ENCODE measurements around the gene LETM1. TPM values are rescaled to one million over a fixed set of nuclear protein-coding genes. Genes with fewer than 3 reads are reported as not detected.

The LETM1 gene
- polyA plus RNA-seq, 3 donors from 2014 or later, result 8.0 to 17.0 (median 10.6) TPM

DNA sequence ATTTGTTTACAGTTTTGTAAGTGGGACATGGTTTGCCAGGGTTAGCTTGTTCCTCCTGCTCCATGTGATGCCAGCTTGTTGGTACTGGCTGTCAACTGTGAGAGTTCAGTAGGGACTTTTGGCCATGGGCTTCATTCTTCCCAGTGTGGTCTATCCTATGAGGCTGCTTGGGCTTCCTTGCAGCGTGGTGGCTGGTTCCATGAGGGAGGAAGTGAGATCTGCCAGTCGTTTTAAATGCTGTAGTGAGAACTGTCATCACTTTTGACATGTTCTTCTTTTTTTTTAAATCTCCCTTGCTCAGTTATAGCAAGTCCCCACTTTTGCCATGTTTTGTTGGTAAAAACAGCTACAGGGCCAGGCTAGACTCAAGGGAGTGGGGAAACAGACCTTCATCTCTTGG is 31.1 kb upstream of the LETM1 start:
- no peak overlapping the region for H3K4me3 Mint-ChIP-seq
- no peaks in the 10 kb centered on the region for H3K9me3 Mint-ChIP-seq
- H3K27ac Mint-ChIP-seq, result peak overlapping the region in 1 of 6 donors; percentile 58
- DNase-seq, result no peak
- H3K27me3 Mint-ChIP-seq (ENCODE audit: low read depth in 3 of 3), result no peaks in the 10 kb centered on the region
- peaks cover 4 to 11% of the 10 kb centered on the region in 2 donors for H3K4me1 Mint-ChIP-seq
- H3K36me3 Mint-ChIP-seq, result no peaks in the 10 kb centered on the region

DNA sequence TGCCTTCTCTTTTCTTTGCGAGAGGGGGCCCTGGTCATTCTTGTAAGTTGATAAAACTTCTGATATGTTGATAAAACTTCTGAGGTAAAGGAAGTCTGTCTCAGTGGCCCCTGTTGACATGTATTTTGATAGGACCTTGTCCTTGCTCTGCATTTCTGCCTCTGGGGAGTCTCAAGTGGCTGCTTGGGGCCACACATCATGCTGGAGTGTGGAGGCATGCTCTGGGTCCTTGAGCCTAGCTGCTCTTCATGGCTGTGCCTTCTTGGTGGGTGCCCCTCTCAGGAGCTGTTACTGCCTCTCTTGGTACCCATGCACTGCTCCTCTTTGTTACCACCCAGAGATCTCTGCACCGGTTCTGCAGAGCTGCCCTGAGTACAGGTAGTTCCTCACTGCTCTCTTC is 29.5 kb upstream of the LETM1 start:
- Mint-ChIP-seq H3K4me3 (no peak overlapping the region), H3K4me1 (peaks cover 3 to 15% of the 10 kb centered on the region in 2 donors), H3K27ac (peak overlapping the region in 1 of 6 donors; percentile 28), H3K9me3 (no peaks in the 10 kb centered on the region), H3K36me3 (no peaks in the 10 kb centered on the region), H3K27me3 (ENCODE audit: low read depth in 3 of 3) (no peaks in the 10 kb centered on the region)
- DNase-seq, result no peak

DNA sequence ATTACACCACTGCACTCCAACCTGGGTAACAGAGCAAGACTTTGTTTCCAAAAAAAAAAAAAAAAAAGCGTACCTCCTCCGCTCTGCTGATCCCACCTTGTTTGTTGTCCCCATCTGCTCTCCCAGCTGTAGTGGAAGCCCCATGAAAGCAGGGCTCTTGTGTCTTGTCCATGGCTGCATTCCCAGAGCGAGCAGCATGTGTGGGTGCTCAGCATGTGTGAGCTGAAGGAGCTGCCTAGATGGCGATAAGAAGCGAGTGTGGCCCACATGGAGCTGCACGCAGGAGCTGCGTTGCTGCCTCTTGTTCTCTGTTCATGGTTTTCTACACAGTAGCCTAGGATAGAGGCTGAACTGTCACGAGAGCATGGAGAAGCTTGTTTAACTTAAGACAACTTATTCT is 27.6 kb upstream of the LETM1 start:
- Mint-ChIP-seq H3K4me1 (peaks cover 2 to 26% of the 10 kb centered on the region in 2 donors), H3K4me3 (no peak overlapping the region)

DNA sequence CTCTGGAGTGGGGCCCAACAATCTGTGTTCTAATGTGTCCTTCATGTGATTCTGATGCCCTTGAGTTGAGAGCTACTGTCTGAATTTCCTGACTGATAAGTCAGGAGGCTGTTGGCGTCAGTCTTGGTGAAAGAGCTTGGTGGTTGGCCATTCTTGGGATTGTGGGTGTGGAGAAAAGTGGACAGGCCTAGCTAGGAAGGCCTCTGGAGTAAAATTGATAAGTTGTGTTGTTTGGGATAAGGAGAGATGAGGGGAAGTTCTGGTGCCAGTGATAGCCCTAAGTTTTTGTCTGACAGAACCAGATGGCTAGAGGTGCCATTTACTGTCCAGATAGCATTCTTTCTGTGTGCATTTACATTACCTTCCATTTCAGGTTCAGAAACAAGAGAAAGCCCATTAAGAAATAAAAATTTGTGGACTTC is 26.9 kb upstream of the LETM1 start:
- H3K27ac Mint-ChIP-seq, result peak overlapping the region in 2 of 6 donors; percentile 29 to 32
- no peak for DNase-seq
- no peaks in the 10 kb centered on the region for H3K9me3 Mint-ChIP-seq
- no peaks in the 10 kb centered on the region for H3K36me3 Mint-ChIP-seq
- no peaks in the 10 kb centered on the region for H3K27me3 Mint-ChIP-seq (ENCODE audit: low read depth in 3 of 3)
- peaks cover 2 to 24% of the 10 kb centered on the region in 2 donors for H3K4me1 Mint-ChIP-seq
- H3K4me3 Mint-ChIP-seq, result no peak overlapping the region

More for the DNA sequence above, 27.6 kb upstream of the LETM1 start:
- Mint-ChIP-seq H3K36me3 (no peaks in the 10 kb centered on the region), H3K27ac (no peak overlapping the region), H3K9me3 (no peaks in the 10 kb centered on the region), H3K27me3 (ENCODE audit: low read depth in 3 of 3) (no peaks in the 10 kb centered on the region)
- no peak for DNase-seq

DNA sequence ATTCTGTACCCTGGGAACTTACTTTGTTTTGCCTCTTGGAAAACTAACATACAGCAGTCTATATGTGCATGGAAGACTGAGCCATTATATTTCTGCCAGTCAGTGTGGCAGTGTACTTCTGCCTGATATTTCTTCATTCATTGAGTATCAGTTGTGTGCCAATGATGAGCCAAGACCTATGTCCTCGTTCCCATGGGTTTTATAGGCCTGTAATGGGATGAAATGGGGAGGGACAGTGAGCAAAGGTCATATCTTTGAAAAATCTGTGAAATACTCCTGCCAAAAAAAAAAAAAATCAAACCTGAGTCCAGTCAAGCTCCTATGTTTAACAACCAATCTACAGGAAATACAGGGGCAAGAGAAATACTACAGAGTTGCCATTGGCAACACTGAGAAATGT is 24.4 kb upstream of the LETM1 start:
- Mint-ChIP-seq H3K4me3 (no peak overlapping the region), H3K4me1 (peaks cover 4 to 14% of the 10 kb centered on the region in 2 donors), H3K36me3 (no peaks in the 10 kb centered on the region), H3K9me3 (no peaks in the 10 kb centered on the region), H3K27ac (peak overlapping the region in 1 of 6 donors; percentile 53), H3K27me3 (ENCODE audit: low read depth in 3 of 3) (no peaks in the 10 kb centered on the region)
- no peak for DNase-seq

DNA sequence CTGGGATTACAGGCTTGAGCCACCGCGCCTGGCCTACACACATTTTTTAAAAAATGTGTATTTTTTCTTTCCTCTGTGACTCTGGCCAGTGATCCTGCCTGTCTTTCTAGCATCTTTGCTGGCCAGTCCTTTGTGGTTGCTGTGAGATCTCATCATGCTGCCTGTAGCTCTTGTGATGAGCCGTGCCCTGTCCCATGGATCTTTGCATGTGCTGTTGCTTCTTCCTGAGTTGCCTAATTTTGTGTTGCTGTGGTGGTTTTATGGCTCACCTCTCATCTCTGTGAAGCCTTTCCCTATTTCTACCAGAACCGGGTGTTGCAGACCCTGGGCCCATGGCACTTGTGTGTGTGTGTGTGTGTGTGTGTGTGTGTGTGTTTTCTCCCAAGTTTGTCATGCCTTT is 23.5 kb upstream of the LETM1 start:
- no peaks in the 10 kb centered on the region for H3K9me3 Mint-ChIP-seq
- no peak overlapping the region for H3K27ac Mint-ChIP-seq
- H3K4me3 Mint-ChIP-seq, result no peak overlapping the region
- no peaks in the 10 kb centered on the region for H3K36me3 Mint-ChIP-seq
- no peak for DNase-seq
- H3K27me3 Mint-ChIP-seq (ENCODE audit: low read depth in 3 of 3), result no peaks in the 10 kb centered on the region
- H3K4me1 Mint-ChIP-seq, result peaks cover 4 to 14% of the 10 kb centered on the region in 2 donors

DNA sequence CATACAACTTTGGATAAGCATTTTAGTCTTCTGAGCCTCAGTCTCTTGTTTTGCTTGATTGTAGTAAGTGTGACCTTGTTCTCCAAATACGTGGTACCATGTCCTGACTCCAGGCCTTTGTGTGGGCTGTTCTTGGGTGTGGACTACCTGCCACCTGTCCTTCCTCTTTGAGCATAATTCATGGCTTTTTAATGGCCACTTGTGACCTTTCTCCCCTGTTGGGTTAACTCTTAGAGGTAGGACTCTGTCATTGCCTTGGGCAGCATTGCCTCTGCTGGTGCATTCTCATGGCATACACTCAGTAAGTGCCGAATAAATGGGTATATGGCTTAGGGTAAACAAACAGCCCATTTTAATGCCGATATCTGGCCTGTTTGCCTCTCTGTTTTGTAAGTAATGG is 18.2 kb upstream of the LETM1 start:
- Mint-ChIP-seq H3K36me3 (no peaks in the 10 kb centered on the region), H3K4me1 (peaks cover 19 to 20% of the 10 kb centered on the region in 2 donors), H3K9me3 (no peaks in the 10 kb centered on the region), H3K27me3 (ENCODE audit: low read depth in 3 of 3) (peaks cover 7 to 20% (median 13%) of the 10 kb centered on the region in 3 donors), H3K4me3 (peak overlapping the region in 2 of 5 donors; percentile 31 to 50), H3K27ac (peak overlapping the region in 2 of 6 donors; percentile 29 to 43)
- no peak for DNase-seq

DNA sequence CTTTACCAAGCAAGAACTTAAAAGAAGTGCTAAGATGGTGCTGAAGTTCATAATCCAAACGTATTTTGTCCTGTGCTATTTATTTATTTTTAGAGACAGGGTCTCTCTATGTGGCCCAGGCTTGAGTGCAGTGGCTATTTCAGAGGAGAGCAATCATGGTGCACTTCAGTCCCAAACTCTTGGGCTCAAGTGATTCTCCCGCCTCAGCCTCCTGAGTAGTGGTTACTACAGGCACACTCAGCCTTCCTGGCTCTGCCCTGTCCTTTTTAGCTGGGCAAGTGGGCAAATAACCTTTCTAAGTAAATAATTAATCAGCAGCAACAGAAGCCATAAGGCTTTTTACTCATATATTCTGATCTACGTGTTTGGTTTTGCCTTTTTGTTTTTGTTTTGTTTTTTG is 17.8 kb upstream of the LETM1 start:
- Mint-ChIP-seq H3K27me3 (ENCODE audit: low read depth in 3 of 3) (peaks cover 7 to 20% (median 13%) of the 10 kb centered on the region in 3 donors), H3K27ac (peak overlapping the region in 1 of 6 donors; percentile 16), H3K4me1 (peaks cover 19 to 20% of the 10 kb centered on the region in 2 donors), H3K36me3 (no peaks in the 10 kb centered on the region), H3K4me3 (peak overlapping the region in 2 of 5 donors; percentile 13 to 31), H3K9me3 (no peaks in the 10 kb centered on the region)
- DNase-seq, result no peak

DNA sequence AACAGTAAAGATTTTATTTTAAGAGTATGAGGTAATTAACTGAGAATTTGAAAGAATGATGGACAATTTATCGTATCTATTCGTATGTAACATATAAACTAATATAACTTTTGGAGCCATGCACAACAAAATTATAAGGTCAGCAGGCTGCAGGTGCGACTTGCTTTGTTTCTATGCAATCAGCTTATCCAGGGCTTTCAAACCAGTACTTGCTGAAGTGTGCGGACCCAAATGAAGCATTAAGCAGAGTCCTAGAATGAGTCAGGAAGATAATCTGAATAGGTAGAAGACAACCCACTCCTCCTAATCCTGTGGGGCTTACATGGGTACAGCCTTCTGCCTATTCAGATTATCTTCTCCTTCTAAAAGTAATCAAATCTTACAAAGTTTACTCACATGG is 17.3 kb upstream of the LETM1 start:
- Mint-ChIP-seq H3K27ac (peak overlapping the region in 4 of 6 donors; percentile 39 to 96 (median 90)), H3K4me1 (peaks cover 19 to 20% of the 10 kb centered on the region in 2 donors), H3K27me3 (ENCODE audit: low read depth in 3 of 3) (peaks cover 7 to 20% (median 13%) of the 10 kb centered on the region in 3 donors), H3K36me3 (no peaks in the 10 kb centered on the region), H3K4me3 (peak overlapping the region in 3 of 5 donors; percentile 74 to 89 (median 80)), H3K9me3 (no peaks in the 10 kb centered on the region)
- no peak for DNase-seq

DNA sequence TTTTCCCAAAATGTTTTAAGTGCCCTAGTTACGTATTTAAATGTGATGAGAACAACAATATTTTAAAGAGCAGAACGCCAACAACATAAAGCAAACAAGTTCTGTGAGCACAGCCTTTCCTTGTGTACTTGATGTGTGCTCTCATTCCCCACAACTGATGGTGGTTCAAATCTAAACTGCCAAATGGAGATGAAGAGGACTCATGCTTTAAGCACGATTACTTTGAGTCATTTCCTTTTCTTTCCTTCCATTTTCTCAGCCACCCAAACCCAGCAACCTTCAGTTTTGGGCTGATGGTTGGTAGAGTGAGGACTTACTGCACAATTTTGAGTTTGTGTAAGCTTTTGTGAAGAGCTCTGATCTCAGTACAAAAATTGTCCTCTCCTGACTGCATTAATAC is 16.9 kb upstream of the LETM1 start:
- peak overlapping the region; percentile 74 to 89 (median 83) for H3K4me3 Mint-ChIP-seq
- no peaks in the 10 kb centered on the region for H3K9me3 Mint-ChIP-seq
- H3K27me3 Mint-ChIP-seq (ENCODE audit: low read depth in 3 of 3), result peaks cover 7 to 20% (median 13%) of the 10 kb centered on the region in 3 donors
- DNase-seq, result no peak
- no peaks in the 10 kb centered on the region for H3K36me3 Mint-ChIP-seq
- H3K27ac Mint-ChIP-seq, result peak overlapping the region in 5 of 6 donors; percentile 59 to 96 (median 91)
- H3K4me1 Mint-ChIP-seq, result peaks cover 19 to 20% of the 10 kb centered on the region in 2 donors

DNA sequence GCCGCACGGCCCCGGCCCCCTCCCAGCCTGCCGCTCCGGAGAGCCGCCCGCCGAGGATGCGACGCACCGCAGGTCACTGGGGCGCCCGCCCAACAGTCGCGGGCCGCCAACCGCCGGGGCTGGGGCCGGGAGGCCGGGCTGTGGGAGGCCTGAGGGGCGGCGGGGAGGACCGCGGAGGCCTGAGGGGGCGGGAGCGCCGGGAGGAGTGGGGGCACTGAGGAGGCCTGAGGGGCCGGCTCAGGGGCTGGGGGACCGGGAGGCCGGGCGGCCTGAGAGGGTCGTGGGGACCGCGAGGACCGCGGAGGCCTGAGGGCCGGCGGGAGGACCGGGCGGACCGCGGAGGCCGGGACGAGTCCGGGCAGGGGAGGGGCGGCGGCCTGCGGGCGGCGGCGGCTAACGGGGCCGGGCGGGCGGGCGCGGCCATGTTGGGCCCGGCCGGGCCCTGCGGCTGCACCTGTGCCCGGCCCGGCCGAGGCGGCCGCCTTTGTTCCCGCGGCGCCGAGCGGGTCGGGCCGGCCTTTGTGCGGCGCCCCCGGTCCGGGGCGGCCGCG is 15.6 kb upstream of the LETM1 start:
- no peak overlapping the region for H3K27ac Mint-ChIP-seq
- peaks cover 7 to 20% (median 15%) of the 10 kb centered on the region in 3 donors for H3K27me3 Mint-ChIP-seq (ENCODE audit: low read depth in 3 of 3)
- H3K36me3 Mint-ChIP-seq, result no peaks in the 10 kb centered on the region
- H3K4me1 Mint-ChIP-seq, result peaks cover 18 to 20% of the 10 kb centered on the region in 2 donors
- H3K9me3 Mint-ChIP-seq, result no peaks in the 10 kb centered on the region
- no peak overlapping the region for H3K4me3 Mint-ChIP-seq
- no peak for DNase-seq

DNA sequence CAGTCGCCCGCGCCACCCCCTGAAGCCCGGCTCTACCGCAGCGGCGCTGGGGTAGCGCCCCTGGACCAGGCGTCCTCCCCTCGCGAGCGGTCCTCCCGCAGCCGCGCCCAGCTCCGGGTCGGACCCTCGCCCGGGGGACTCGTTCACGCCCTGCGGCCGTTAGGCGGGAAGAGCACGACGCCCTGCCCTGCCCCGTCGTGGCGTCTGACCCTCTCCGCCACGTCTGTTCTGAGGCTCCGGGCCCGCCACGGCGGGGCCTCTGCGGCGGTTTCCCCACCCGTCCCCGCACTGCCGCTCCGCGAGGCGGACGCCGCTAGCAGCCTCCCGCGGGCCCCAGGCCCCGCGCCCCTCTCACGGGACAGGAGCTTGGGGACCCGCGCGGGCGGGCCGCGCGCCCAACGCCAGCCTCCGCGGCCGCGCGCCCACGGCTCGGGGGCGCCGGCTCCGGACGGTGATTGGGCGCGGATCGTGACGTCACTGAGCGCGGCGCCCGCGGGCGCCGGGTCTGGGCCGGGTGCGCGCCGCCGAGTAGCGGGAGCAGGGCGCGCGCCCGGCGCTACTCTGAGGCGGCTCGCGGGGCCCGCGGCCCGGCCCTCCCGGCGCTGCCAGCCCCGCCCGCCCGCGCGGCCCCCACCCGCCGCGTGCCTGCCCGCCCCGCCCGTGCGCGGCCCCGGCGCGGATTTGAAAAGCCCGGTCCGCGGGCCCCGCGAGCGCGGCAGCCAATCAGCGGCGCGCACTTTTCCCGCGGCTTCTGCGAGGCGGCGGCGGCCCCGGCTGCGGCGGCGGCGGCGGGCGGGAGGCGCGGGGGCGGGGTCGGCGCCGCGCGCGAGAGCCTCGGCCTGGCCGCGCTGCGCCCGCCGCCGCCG is 14.9 kb upstream of the LETM1 start, which contains the start of gene NSD2:
Gene NSD2, plus strand, starts transcription at position 816 of the 866 bp plus-strand sequence. CDS start 29,262 bp downstream, outside the sequence.
- Mint-ChIP-seq H3K9me3 (no peaks in the 10 kb centered on the region), H3K4me3 (peak within 1 kb of the TSS; percentile 83 to 89 (median 87)), H3K27ac (peak within 1 kb of the TSS; percentile 92 to 96 (median 95)), H3K27me3 (ENCODE audit: low read depth in 3 of 3) (peaks cover 7 to 20% (median 15%) of the 10 kb centered on the region in 3 donors), H3K4me1 (peaks cover 18 to 20% of the 10 kb centered on the region in 2 donors), H3K36me3 (no peaks in the 10 kb centered on the region)
- DNase-seq, result peak; percentile 82 to 86 (median 84)

DNA sequence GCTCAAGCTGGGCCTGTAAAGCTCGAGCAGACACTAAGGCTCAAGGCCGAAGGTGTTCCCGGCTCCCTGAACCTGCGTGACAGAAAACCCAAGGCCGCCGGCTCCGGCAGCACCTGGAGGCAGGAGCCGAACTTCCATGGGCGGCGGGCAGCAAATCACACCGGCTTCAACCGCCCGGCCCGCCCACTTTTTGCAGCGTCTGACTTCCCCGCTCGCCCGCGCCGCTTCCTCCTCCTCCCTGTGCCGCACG is 14.3 kb upstream of the LETM1 start:
- H3K27ac Mint-ChIP-seq, result peak overlapping the region; percentile 92 to 96 (median 95)
- peak; percentile 85 to 87 (median 87) for DNase-seq
- peaks cover 18 to 20% of the 10 kb centered on the region in 2 donors for H3K4me1 Mint-ChIP-seq
- H3K36me3 Mint-ChIP-seq, result no peaks in the 10 kb centered on the region
- H3K4me3 Mint-ChIP-seq, result peak overlapping the region; percentile 83 to 89 (median 87)
- peaks cover 7 to 20% (median 15%) of the 10 kb centered on the region in 3 donors for H3K27me3 Mint-ChIP-seq (ENCODE audit: low read depth in 3 of 3)
- H3K9me3 Mint-ChIP-seq, result no peaks in the 10 kb centered on the region

Data from immature natural killer cell (primary cell).